ENCODE measurements around the gene OR5F1. TPM values are rescaled to one million over a fixed set of nuclear protein-coding genes. Genes with fewer than 3 reads are reported as not detected.

Gene OR5F1
- polyA plus RNA-seq (ENCODE audit: insufficient read length in 4 of 4): not detected

GRCh38 chr11:55994525-55994924, at the start of gene OR5F1:
Gene OR5F1 (minus strand): TSS chr11:55994625. CDS start chr11:55994625, 0 bp downstream.
- DNase-seq (ENCODE audit: low read depth in 4 of 4, low spot score in 3 of 4): no peak

GRCh38 chr11:56027354-56027753, 32.9 kb upstream of the OR5F1 start, which contains the start of gene OR5AS1:
Gene OR5AS1 (plus strand): TSS chr11:56027654. CDS start chr11:56030419, 2,765 bp downstream.
- no peak for DNase-seq (ENCODE audit: low read depth in 4 of 4, low spot score in 3 of 4)

GRCh38 chr11:56013805-56014204, 19.4 kb upstream of the OR5F1 start:
- no peak for DNase-seq (ENCODE audit: low read depth in 4 of 4, low spot score in 3 of 4)

- DNase-seq (ENCODE audit: low read depth in 4 of 4, low spot score in 3 of 4): no peak
Observed at GRCh38 chr11:56010716-56011115, 16.3 kb upstream of the OR5F1 start.

- no peak for DNase-seq (ENCODE audit: low read depth in 4 of 4, low spot score in 3 of 4)
Observed at GRCh38 chr11:55970935-55971334, 23.5 kb downstream of the OR5F1 start.

GRCh38 chr11:55969845-55970244, 24.6 kb downstream of the OR5F1 start, which contains the start of gene OR10AG1:
Gene OR10AG1 (minus strand): TSS chr11:55969945. CDS start chr11:55969907, 38 bp downstream.
- DNase-seq (ENCODE audit: low read depth in 4 of 4, low spot score in 3 of 4): no peak

GRCh38 chr11:55967914-55968313, 26.5 kb downstream of the OR5F1 start:
- DNase-seq (ENCODE audit: low read depth in 4 of 4, low spot score in 3 of 4): no peak

- no peak for DNase-seq (ENCODE audit: low read depth in 4 of 4, low spot score in 3 of 4)
Observed at GRCh38 chr11:55966391-55966790, 28.0 kb downstream of the OR5F1 start.

GRCh38 chr11:55956521-55956920, 37.9 kb downstream of the OR5F1 start:
- no peak for DNase-seq (ENCODE audit: low read depth in 4 of 4, low spot score in 3 of 4)

- no peak for DNase-seq (ENCODE audit: low read depth in 4 of 4, low spot score in 3 of 4)
Observed at GRCh38 chr11:55949330-55949729, 45.1 kb downstream of the OR5F1 start.

Other genes starting within 250 kb of the OR5F1 start
- gene OR5D13, start 221.2 kb downstream of the OR5F1 start, polyA plus RNA-seq (ENCODE audit: insufficient read length in 4 of 4): not detected
- gene OR5D14, start 199.1 kb downstream of the OR5F1 start, polyA plus RNA-seq (ENCODE audit: insufficient read length in 4 of 4): not detected
- gene OR5L1, start 183.3 kb downstream of the OR5F1 start, polyA plus RNA-seq (ENCODE audit: insufficient read length in 4 of 4): not detected
- gene OR5D18, start 175.0 kb downstream of the OR5F1 start, polyA plus RNA-seq (ENCODE audit: insufficient read length in 4 of 4): not detected
- not detected for gene OR5L2, start 167.4 kb downstream of the OR5F1 start, polyA plus RNA-seq (ENCODE audit: insufficient read length in 4 of 4)
- gene OR5D16, start 155.9 kb downstream of the OR5F1 start, polyA plus RNA-seq (ENCODE audit: insufficient read length in 4 of 4): not detected
- not detected for gene TRIM51, start 111.3 kb downstream of the OR5F1 start, polyA plus RNA-seq (ENCODE audit: insufficient read length in 4 of 4)
- not detected for gene OR5W2, start 80.0 kb downstream of the OR5F1 start, polyA plus RNA-seq (ENCODE audit: insufficient read length in 4 of 4)
- not detected for gene OR5I1, start 58.2 kb downstream of the OR5F1 start, polyA plus RNA-seq (ENCODE audit: insufficient read length in 4 of 4)
- not detected for gene OR10AG1, start 24.7 kb downstream of the OR5F1 start, polyA plus RNA-seq (ENCODE audit: insufficient read length in 4 of 4)
- under 1 TPM in 1 of 4 donors, not detected in 3; 0.03 TPM for gene OR5AS1, start 33.0 kb upstream of the OR5F1 start, polyA plus RNA-seq (ENCODE audit: insufficient read length in 4 of 4)
- gene OR8I2, start 98.7 kb upstream of the OR5F1 start, polyA plus RNA-seq (ENCODE audit: insufficient read length in 4 of 4): not detected
- not detected for gene OR8H2, start 109.1 kb upstream of the OR5F1 start, polyA plus RNA-seq (ENCODE audit: insufficient read length in 4 of 4)
- not detected for gene OR8H3, start 127.7 kb upstream of the OR5F1 start, polyA plus RNA-seq (ENCODE audit: insufficient read length in 4 of 4)
- gene OR8J3, start 145.6 kb upstream of the OR5F1 start, polyA plus RNA-seq (ENCODE audit: insufficient read length in 4 of 4): not detected
- gene OR8K5, start 165.7 kb upstream of the OR5F1 start, polyA plus RNA-seq (ENCODE audit: insufficient read length in 4 of 4): not detected
- gene OR5J2, start 182.0 kb upstream of the OR5F1 start, polyA plus RNA-seq (ENCODE audit: insufficient read length in 4 of 4): not detected
- not detected for gene OR5T2, start 239.6 kb upstream of the OR5F1 start, polyA plus RNA-seq (ENCODE audit: insufficient read length in 4 of 4)